ENCODE measurements around the gene CTSS. TPM values are rescaled to one million over a fixed set of nuclear protein-coding genes. Genes with fewer than 3 reads are reported as not detected.
A peak's percentile ranks its signal among the peaks of the same experiment; 100 is the strongest.

Gene CTSS
- polyA plus RNA-seq, 1 donor: 9.9 TPM

- no peak for DNase-seq (ENCODE audit: low read depth)
Measured at GRCh38 chr1:150703427-150703826, 62.2 kb downstream of the CTSS start.

GRCh38 chr1:150696995-150697927 is 68.3 kb downstream of the CTSS start, which contains the start of gene GOLPH3L:
Gene GOLPH3L, minus strand, starts transcription at chr1:150697154. Its CDS starts 2,316 bp downstream, at chr1:150694838.
- DNase-seq (ENCODE audit: low read depth): peak; percentile 99

GRCh38 chr1:150696590-150696989 is 69.0 kb downstream of the CTSS start:
- no peak for DNase-seq (ENCODE audit: low read depth)

- DNase-seq (ENCODE audit: low read depth): no peak
Measured at GRCh38 chr1:150696162-150696561, 69.4 kb downstream of the CTSS start.

- DNase-seq (ENCODE audit: low read depth): no peak
Measured at GRCh38 chr1:150695561-150695960, 70.0 kb downstream of the CTSS start.

- DNase-seq (ENCODE audit: low read depth): no peak
Measured at GRCh38 chr1:150692720-150693119, 72.9 kb downstream of the CTSS start.

GRCh38 chr1:150688763-150689162 is 76.8 kb downstream of the CTSS start:
- no peak for DNase-seq (ENCODE audit: low read depth)

GRCh38 chr1:150686275-150686674 is 79.3 kb downstream of the CTSS start:
- DNase-seq (ENCODE audit: low read depth): no peak

- no peak for DNase-seq (ENCODE audit: low read depth)
Measured at GRCh38 chr1:150683914-150684313, 81.7 kb downstream of the CTSS start.

Other genes with a start within 250 kb of the CTSS start
- gene ADAMTSL4, start 216.4 kb downstream of the CTSS start, polyA plus RNA-seq (ENCODE audit: insufficient read length): 52.0 TPM
- 126 TPM for gene MCL1, start 186.2 kb downstream of the CTSS start, polyA plus RNA-seq (ENCODE audit: insufficient read length)
- gene ENSA, start 136.2 kb downstream of the CTSS start, polyA plus RNA-seq (ENCODE audit: insufficient read length): 112 TPM
- gene GOLPH3L, start 68.6 kb downstream of the CTSS start, polyA plus RNA-seq (ENCODE audit: insufficient read length): 17.5 TPM
- 0.11 TPM for gene HORMAD1, start 44.9 kb downstream of the CTSS start, polyA plus RNA-seq (ENCODE audit: insufficient read length)
- gene CTSK, start 42.5 kb upstream of the CTSS start, polyA plus RNA-seq (ENCODE audit: insufficient read length): 57.6 TPM
- 34.5 TPM for gene ARNT, start 110.8 kb upstream of the CTSS start, polyA plus RNA-seq (ENCODE audit: insufficient read length)
- gene CTXND2, start 121.4 kb upstream of the CTSS start, polyA plus RNA-seq (ENCODE audit: insufficient read length): not detected
- gene SETDB1, start 160.6 kb upstream of the CTSS start, polyA plus RNA-seq (ENCODE audit: insufficient read length): 38.6 TPM
- gene CERS2, start 209.1 kb upstream of the CTSS start, polyA plus RNA-seq (ENCODE audit: insufficient read length): 65.9 TPM
- 2.5 TPM for gene ANXA9, start 216.5 kb upstream of the CTSS start, polyA plus RNA-seq (ENCODE audit: insufficient read length)
- 17.7 TPM for gene MINDY1, start 241.1 kb upstream of the CTSS start, polyA plus RNA-seq (ENCODE audit: insufficient read length)
- 25.1 TPM for gene PRUNE1, start 242.7 kb upstream of the CTSS start, polyA plus RNA-seq (ENCODE audit: insufficient read length)

Measured in forelimb muscle (tissue), 1 donor.